ENCODE results near the gene DOK5. TPM values are rescaled to one million over a fixed set of nuclear protein-coding genes. Genes with fewer than 3 reads are reported as not detected.

Gene DOK5
- total RNA-seq, 1 experiment from 2014 or later = not detected

GRCh38 chr20:54467622-54468021 is 7.8 kb upstream of the DOK5 start:
- H3K4me1 Mint-ChIP-seq (ENCODE audit: low read depth, unreplicated experiment) = no peaks in the 10 kb centered on the region
- no peak overlapping the region for H3K4me3 Mint-ChIP-seq (ENCODE audit: unreplicated experiment)
- BruUV-seq (replicated peaks) = no TSS peak
- peaks cover 10% of the 10 kb centered on the region for H3K9me3 Mint-ChIP-seq (ENCODE audit: unreplicated experiment)
- ChIA-PET POLR2A (no interaction called here), CTCF (no interaction called here)
- Histone ChIP-seq H3K36me3 (ENCODE audit: control insufficient read depth, insufficient read depth, low read length) (no peaks in the 10 kb centered on the region), H3K27me3 (replicated peaks; ENCODE audit: control insufficient read depth, insufficient read depth, low read length) (no peaks in the 10 kb centered on the region), H3K4me1 (no peaks in the 10 kb centered on the region), H3K4me3 (ENCODE audit: low read depth, low read length) (no peak overlapping the region), H3K9me3 (no peaks in the 10 kb centered on the region)
- H3K36me3 Mint-ChIP-seq (ENCODE audit: insufficient read depth, unreplicated experiment) = no peaks in the 10 kb centered on the region
- intact Hi-C loops (cut with micrococcal nuclease; ENCODE audit: unreplicated experiment) = no loop called here
- no peak for DNase-seq
- TF ChIP-seq, protein P1, sequence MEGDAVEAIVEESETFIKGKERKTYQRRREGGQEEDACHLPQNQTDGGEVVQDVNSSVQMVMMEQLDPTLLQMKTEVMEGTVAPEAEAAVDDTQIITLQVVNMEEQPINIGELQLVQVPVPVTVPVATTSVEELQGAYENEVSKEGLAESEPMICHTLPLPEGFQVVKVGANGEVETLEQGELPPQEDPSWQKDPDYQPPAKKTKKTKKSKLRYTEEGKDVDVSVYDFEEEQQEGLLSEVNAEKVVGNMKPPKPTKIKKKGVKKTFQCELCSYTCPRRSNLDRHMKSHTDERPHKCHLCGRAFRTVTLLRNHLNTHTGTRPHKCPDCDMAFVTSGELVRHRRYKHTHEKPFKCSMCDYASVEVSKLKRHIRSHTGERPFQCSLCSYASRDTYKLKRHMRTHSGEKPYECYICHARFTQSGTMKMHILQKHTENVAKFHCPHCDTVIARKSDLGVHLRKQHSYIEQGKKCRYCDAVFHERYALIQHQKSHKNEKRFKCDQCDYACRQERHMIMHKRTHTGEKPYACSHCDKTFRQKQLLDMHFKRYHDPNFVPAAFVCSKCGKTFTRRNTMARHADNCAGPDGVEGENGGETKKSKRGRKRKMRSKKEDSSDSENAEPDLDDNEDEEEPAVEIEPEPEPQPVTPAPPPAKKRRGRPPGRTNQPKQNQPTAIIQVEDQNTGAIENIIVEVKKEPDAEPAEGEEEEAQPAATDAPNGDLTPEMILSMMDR (IDR thresholded peaks at IDR 0.05; ENCODE audit: insufficient read depth in 1 of 2, low read depth in 1 of 2, low read length in 1 of 2, severe bottlenecking in 1 of 2, unreplicated experiment in 1 of 2) = no peak
- H3K27me3 Mint-ChIP-seq (ENCODE audit: insufficient read depth, unreplicated experiment) = peaks cover 21% of the 10 kb centered on the region
- H3K27ac Mint-ChIP-seq (ENCODE audit: unreplicated experiment) = no peak overlapping the region

GRCh38 chr20:54468082-54468481 is 7.3 kb upstream of the DOK5 start:
- Mint-ChIP-seq H3K4me1 (ENCODE audit: low read depth, unreplicated experiment) (no peaks in the 10 kb centered on the region), H3K27me3 (ENCODE audit: insufficient read depth, unreplicated experiment) (peaks cover 23% of the 10 kb centered on the region), H3K36me3 (ENCODE audit: insufficient read depth, unreplicated experiment) (no peaks in the 10 kb centered on the region), H3K27ac (ENCODE audit: unreplicated experiment) (no peak overlapping the region), H3K9me3 (ENCODE audit: unreplicated experiment) (peaks cover 10% of the 10 kb centered on the region), H3K4me3 (ENCODE audit: unreplicated experiment) (no peak overlapping the region)
- POLR2A ChIA-PET = no interaction called here
- intact Hi-C loops (cut with micrococcal nuclease; ENCODE audit: unreplicated experiment) = no loop called here
- no peaks in the 10 kb centered on the region for H3K9me3 ChIP-seq
- no TSS peak for BruUV-seq (replicated peaks)
- no peaks in the 10 kb centered on the region for H3K4me1 ChIP-seq
- CTCF ChIA-PET = interaction anchor here (0.7 kb wide), 1 partner anchor 12 kb away, joined by 6 read pairs; no protein-coding TSS in a partner anchor
- TF ChIP-seq, protein P1 (IDR thresholded peaks at IDR 0.05; ENCODE audit: insufficient read depth in 1 of 2, low read depth in 1 of 2, low read length in 1 of 2, severe bottlenecking in 1 of 2, unreplicated experiment in 1 of 2) = no peak
- no peaks in the 10 kb centered on the region for H3K27me3 ChIP-seq (replicated peaks; ENCODE audit: control insufficient read depth, insufficient read depth, low read length)
- H3K36me3 ChIP-seq (ENCODE audit: control insufficient read depth, insufficient read depth, low read length) = no peaks in the 10 kb centered on the region
- no peak overlapping the region for H3K4me3 ChIP-seq (ENCODE audit: low read depth, low read length)
- no peak for DNase-seq

- no peaks in the 10 kb centered on the region for H3K9me3 ChIP-seq
- H3K4me1 Mint-ChIP-seq (ENCODE audit: low read depth, unreplicated experiment) = no peaks in the 10 kb centered on the region
- DNase-seq = no peak
- H3K36me3 Mint-ChIP-seq (ENCODE audit: insufficient read depth, unreplicated experiment) = no peaks in the 10 kb centered on the region
- no TSS peak for BruUV-seq (replicated peaks)
- no peaks in the 10 kb centered on the region for H3K27me3 ChIP-seq (replicated peaks; ENCODE audit: control insufficient read depth, insufficient read depth, low read length)
- H3K27ac Mint-ChIP-seq (ENCODE audit: unreplicated experiment) = no peak overlapping the region
- H3K9me3 Mint-ChIP-seq (ENCODE audit: unreplicated experiment) = peaks cover 10% of the 10 kb centered on the region
- intact Hi-C loops (cut with micrococcal nuclease; ENCODE audit: unreplicated experiment) = no loop called here
- no peaks in the 10 kb centered on the region for H3K4me1 ChIP-seq
- CTCF ChIA-PET = interaction anchor here (1.4 kb wide), 1 partner anchor 12 kb away, joined by 3 read pairs; no protein-coding TSS in a partner anchor
- TF ChIP-seq, protein P1 (IDR thresholded peaks at IDR 0.05; ENCODE audit: insufficient read depth in 1 of 2, low read depth in 1 of 2, low read length in 1 of 2, severe bottlenecking in 1 of 2, unreplicated experiment in 1 of 2) = no peak
- no peak overlapping the region for H3K4me3 Mint-ChIP-seq (ENCODE audit: unreplicated experiment)
- H3K27me3 Mint-ChIP-seq (ENCODE audit: insufficient read depth, unreplicated experiment) = peaks cover 26% of the 10 kb centered on the region
- H3K4me3 ChIP-seq (ENCODE audit: low read depth, low read length) = no peak overlapping the region
- no peaks in the 10 kb centered on the region for H3K36me3 ChIP-seq (ENCODE audit: control insufficient read depth, insufficient read depth, low read length)
- POLR2A ChIA-PET = no interaction called here
These were observed 6.1 kb upstream of the DOK5 start for GRCh38 chr20:54469293-54469692.
